Fibroblast of peridontal ligament (primary cell): Measurements from ENCODE around the gene SCNN1A.

Experiments used
- DNase-seq: peaks from one replicate; pipeline ENCODE4 v3.0.0-alpha.2; 2010; ENCODE audit errors: extremely low read depth

Gene SCNN1A

GRCh38 chr12:6384499-6385436 lies 9.4 kb upstream of the SCNN1A start:
- no peak for DNase-seq

GRCh38 chr12:6383572-6384498 lies 8.5 kb upstream of the SCNN1A start, which contains the start of gene LTBR:
Gene LTBR (plus strand): TSS chr12:6384162. CDS start chr12:6384359, 197 bp downstream.
- peak; percentile 89 for DNase-seq

GRCh38 chr12:6382982-6383381 lies 7.6 kb upstream of the SCNN1A start:
- no peak for DNase-seq

- DNase-seq = no peak
These were observed 7.0 kb upstream of the SCNN1A start for GRCh38 chr12:6382371-6382770.

- DNase-seq = peak; percentile 69
These were observed 5.1 kb upstream of the SCNN1A start for GRCh38 chr12:6380141-6381121.

- no peak for DNase-seq
These were observed 3.5 kb upstream of the SCNN1A start for GRCh38 chr12:6378709-6379472.

GRCh38 chr12:6377667-6377994 lies 2.3 kb upstream of the SCNN1A start:
- no peak for DNase-seq

- DNase-seq = no peak
These were observed 1.7 kb upstream of the SCNN1A start for GRCh38 chr12:6376870-6377666.

GRCh38 chr12:6376079-6376869 lies 911 bp upstream of the SCNN1A start:
- peak; percentile 66 for DNase-seq

- no peak for DNase-seq
These were observed 590 bp downstream of the SCNN1A start for GRCh38 chr12:6374786-6375160.

- DNase-seq = no peak
These were observed 1.2 kb downstream of the SCNN1A start for GRCh38 chr12:6374028-6374785.

- DNase-seq = no peak
These were observed 2.2 kb downstream of the SCNN1A start for GRCh38 chr12:6373022-6373787.

GRCh38 chr12:6372403-6373003 lies 2.9 kb downstream of the SCNN1A start:
- DNase-seq = peak; percentile 83

GRCh38 chr12:6370994-6371754 lies 4.2 kb downstream of the SCNN1A start:
- no peak for DNase-seq

- no peak for DNase-seq
These were observed 4.8 kb downstream of the SCNN1A start for GRCh38 chr12:6370576-6370935.

- DNase-seq = peak; percentile 17
These were observed 5.3 kb downstream of the SCNN1A start for GRCh38 chr12:6369916-6370575.
